Measurements from ENCODE around the gene MAGOH.
"Not testable (repeated sequence)": the region's sequence is repeated elsewhere in the genome, so short reads cannot be mapped to it uniquely, and the experiment has no call there.

MAGOH gene

GRCh38 chr1:53238197-53239155 is at the start of gene MAGOH:
MAGOH (minus strand) TSS chr1:53238518; CDS start chr1:53238448, 70 bp downstream.
- peak; percentile 94 for DNase-seq

DNA sequence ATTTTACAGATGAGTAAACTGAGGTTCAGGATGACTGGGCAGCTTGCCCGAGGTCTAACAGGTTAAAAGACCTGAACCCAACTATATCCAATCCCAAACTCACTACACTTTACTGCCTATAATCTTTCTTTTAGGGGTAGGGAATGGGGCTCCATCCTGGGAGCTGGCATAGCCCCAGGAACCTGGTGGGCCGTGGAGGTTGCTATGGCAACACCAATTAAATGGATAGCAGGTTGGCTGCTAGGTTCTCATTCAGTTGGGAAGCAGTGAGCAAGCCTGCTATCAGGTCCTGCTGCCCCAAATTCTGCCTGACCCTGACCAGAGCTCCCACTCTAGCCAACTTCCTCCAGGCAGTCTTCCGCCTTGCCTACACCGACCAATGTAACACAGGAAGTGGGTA is 48.6 kb upstream of the MAGOH start:
- no peak for DNase-seq

- DNase-seq, result no peak
Observed at GRCh38 chr1:53285969-53286760, 47.8 kb upstream of the MAGOH start.

GRCh38 chr1:53285546-53285945 is 47.2 kb upstream of the MAGOH start:
- DNase-seq, result no peak

- DNase-seq, result no peak
Observed at GRCh38 chr1:53284224-53285020, 46.1 kb upstream of the MAGOH start.

GRCh38 chr1:53283156-53283555 is 44.8 kb upstream of the MAGOH start:
- DNase-seq, result not testable (repeated sequence)

- DNase-seq, result no peak
Observed at GRCh38 chr1:53281133-53281532, 42.8 kb upstream of the MAGOH start.

- no peak for DNase-seq
Observed at GRCh38 chr1:53280496-53280895, 42.2 kb upstream of the MAGOH start.

- DNase-seq, result no peak
Observed at GRCh38 chr1:53279296-53280200, 41.2 kb upstream of the MAGOH start.

DNA sequence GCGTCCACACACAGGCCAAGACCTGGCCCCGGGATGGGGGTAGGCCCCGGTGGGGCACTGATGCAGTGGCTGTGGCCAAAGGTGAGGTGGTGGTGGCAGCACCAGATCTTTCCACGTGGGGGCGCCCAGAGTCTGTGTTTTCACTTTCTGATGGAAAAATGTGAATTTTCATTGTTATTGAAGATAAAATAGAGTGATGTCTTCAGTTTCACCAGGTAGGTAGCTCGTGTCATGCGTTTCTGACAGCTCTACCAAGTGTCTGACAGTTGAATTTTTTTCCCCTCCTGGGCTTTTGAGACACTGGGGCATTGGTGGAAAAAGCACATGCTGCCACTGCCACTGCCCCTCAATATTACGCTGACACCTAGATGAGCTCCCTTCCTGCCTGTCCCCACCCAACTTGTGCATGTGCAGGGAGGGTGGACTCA is 40.0 kb upstream of the MAGOH start:
- DNase-seq, result peak; percentile 75

- no peak for DNase-seq
Observed at GRCh38 chr1:53277326-53277725, 39.0 kb upstream of the MAGOH start.

- DNase-seq, result no peak
Observed at GRCh38 chr1:53276902-53277281, 38.6 kb upstream of the MAGOH start.

- no peak for DNase-seq
Observed at GRCh38 chr1:53276153-53276901, 38.0 kb upstream of the MAGOH start.

- DNase-seq, result no peak
Observed at GRCh38 chr1:53275566-53275965, 37.2 kb upstream of the MAGOH start.

DNA sequence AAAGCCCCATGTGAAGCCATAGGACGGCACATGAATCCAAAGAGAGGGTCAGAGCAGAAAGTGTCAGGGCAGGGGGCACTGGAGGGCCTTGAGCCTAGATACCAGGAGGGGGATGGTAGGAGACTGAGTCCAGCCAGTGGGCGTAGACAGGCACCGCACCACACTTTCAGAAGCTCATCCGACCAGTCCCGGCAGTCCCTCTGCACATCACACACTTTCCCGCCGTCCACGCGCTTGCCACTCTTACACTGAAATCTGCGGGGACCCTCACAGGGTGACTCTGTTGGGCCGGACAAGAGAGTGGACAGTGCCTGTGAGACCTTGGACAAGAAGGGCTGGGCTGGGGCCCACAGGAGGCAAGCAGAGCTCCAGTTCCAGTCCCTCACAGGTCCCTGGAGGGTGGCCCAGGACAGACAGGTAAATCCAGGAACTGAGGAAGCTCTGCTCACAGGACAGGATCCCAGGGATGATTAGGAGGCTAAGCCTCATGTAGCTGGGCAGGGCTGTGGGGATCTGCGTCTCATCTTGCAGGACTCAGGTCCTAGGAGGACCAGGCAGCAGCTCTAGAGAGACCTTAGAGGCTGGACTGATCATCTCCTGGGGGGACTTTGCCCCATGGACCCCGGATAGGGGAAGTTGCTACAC is 36.3 kb upstream of the MAGOH start:
- no peak for DNase-seq

GRCh38 chr1:53274026-53274425 is 35.7 kb upstream of the MAGOH start:
- DNase-seq, result no peak

GRCh38 chr1:53273526-53273925 is 35.2 kb upstream of the MAGOH start:
- no peak for DNase-seq

DNA sequence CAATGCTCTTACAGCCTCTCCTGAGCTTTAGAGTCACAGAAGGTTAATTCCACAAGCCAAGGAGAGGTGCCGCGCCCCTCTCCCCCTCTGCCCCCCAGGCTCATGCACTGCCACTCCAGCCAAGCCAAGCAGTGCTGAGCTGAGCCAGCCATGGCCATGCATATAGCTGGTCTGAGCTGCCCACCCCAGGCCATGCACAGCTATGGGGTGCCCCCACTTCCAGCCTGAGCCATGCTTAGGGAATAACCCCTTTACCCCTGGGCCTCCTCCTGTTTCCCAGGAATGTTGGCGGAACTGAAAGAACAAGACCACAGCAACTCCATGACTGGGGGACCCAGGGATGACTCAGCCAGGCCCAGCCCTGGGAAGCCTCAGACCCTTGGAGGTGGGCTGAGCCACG is 34.0 kb upstream of the MAGOH start:
- DNase-seq, result no peak

GRCh38 chr1:53271446-53272090 is 33.2 kb upstream of the MAGOH start:
- no peak for DNase-seq

DNA sequence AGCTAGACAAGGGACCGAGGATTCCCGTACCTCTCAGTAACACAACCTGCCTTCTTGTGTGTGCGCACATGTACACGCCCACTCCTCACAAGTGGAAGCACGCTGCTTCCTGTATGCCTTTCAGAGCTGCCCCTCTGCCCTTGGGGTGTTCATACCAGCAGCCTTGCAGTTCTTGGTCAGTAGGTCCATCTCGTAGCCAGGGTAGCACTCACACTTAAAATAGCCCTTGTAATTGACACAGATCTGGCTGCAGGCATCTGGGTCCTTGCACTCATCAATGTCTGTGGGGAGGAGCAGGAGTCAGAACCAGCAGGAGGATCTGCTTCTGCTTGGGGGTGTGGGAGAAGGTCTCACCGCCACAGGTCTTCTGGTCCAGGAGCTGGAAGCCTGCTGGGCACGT is 32.6 kb upstream of the MAGOH start:
- no peak for DNase-seq
